Heart right ventricle (tissue), 16 donors: ENCODE data around the gene PARP16. TPM values are rescaled to one million over a fixed set of nuclear protein-coding genes. Genes with fewer than 3 reads are reported as not detected.
A peak's percentile ranks its signal among the peaks of the same experiment; 100 is the strongest.

Experiments
- ATAC-seq, 8 donors: fragments of 200-7000 bp; cut with Tn5 transposase; one replicate each; pipeline ENCODE4 v1.9.1; 2020; ENCODE audit warnings: mild to moderate bottlenecking in 8 of 8, moderate library complexity in 8 of 8, moderate number of reproducible peaks in 1 of 8
- DNase-seq, 2 donors: peaks; one replicate each; pipeline ENCODE4 v3.0.0-alpha.2; 2020
- H3K27ac ChIP-seq, 10 donors: fragments of 200-600 bp; sonication (generic) in 2 of 10; one replicate each; pipeline versions ENCODE4 v1.5.0 to v1.8.0; 2020 to 2022; ENCODE audit warnings: mild to moderate bottlenecking in 3 of 10
- H3K27me3 ChIP-seq, 7 donors: fragments of 200-600 bp; one replicate each; pipeline ENCODE4 v1.8.0; 2021 to 2022; ENCODE audit warnings: mild to moderate bottlenecking in 2 of 7
- H3K36me3 ChIP-seq, 9 donors: fragments of 200-600 bp; sonication (generic) in 1 of 9; one replicate each; pipeline versions ENCODE4 v1.5.0 to v1.8.0; 2020 to 2022; ENCODE audit warnings: mild to moderate bottlenecking in 2 of 9
- H3K4me1 ChIP-seq, 9 donors: fragments of 200-600 bp; sonication (generic) in 1 of 9; one replicate each; pipeline versions ENCODE4 v1.5.0 to v1.8.0; 2020 to 2022; ENCODE audit warnings: mild to moderate bottlenecking in 4 of 9
- H3K4me3 ChIP-seq, 10 donors: fragments of 200-600 bp; sonication (generic) in 2 of 10; one replicate each; pipeline versions ENCODE4 v1.5.0 to v1.8.0; 2020 to 2022; ENCODE audit warnings: mild to moderate bottlenecking in 7 of 10, moderate library complexity in 2 of 10
- H3K9me3 ChIP-seq, 11 donors: fragments of 200-600 bp in 10 of 11; sonication (generic) in 2 of 11; one replicate each; pipeline versions ENCODE4 v1.5.0 to v1.8.0; 2013 to 2022; ENCODE audit warnings: mild to moderate bottlenecking in 2 of 11, control low read depth in 1 of 11, moderate library complexity in 1 of 11
- WGBS, 2 donors: extraction: QIAGEN DNeasy Blood & Tissue Kit; methylation state at CpG; one replicate each; pipeline ENCODE4 v1.1.7; 2013; ENCODE audit warnings: inconsistent platforms in 1 of 2; 5-methylcytosine and 5-hydroxymethylcytosine counted together
- intact Hi-C, 10 donors: fragments of 100-400 bp; cut with DNase I; formaldehyde crosslinking; loops; one replicate each; pipeline versions ENCODE4 v1.11.1 to v1.14.2; 2022
- polyA plus RNA-seq, 2 donors: library from polyadenylated mRNA; stranded (reverse); fragments of 200-250 nt; gene quantifications; one replicate each; pipeline ENCODE4 v1.2.3, GENCODE V29; 2013
- total RNA-seq, 10 donors: library from RNA; stranded (reverse); fragmentation: NEBNext Ultra II Directional in 3 of 10; extraction: Animal tissue kit (Norgen Biotek cat#: 25700) in 3 of 10; gene quantifications; one replicate each; pipeline versions ENCODE4 v1.2.1 to v1.2.4, GENCODE V29; 2021 to 2023
- TF ChIP-seq, protein P1 (sequence below), 9 donors: fragments of 200-600 bp; sonication (generic) in 2 of 9; IDR thresholded peaks; one replicate each; pipeline versions ENCODE4 v1.5.0 to v1.8.0; 2021 to 2022; ENCODE audit warnings: antibody characterized with exemption in 9 of 9, mild to moderate bottlenecking in 5 of 9, moderate library complexity in 1 of 9
- donor health status: Arrhythmogenic right ventricular cardiomyopathy.
- donor health status: ischemic (EF 13 %, LVEDD 7.1; RV severe dilation, severe dysfunction).
- donor health status: healthy with polysubstance abuse.
- donor health status: DM: no; HTN: yes; CAD: no.
- donor health status: DM: no; HTN: no; CAD: no.
- donor health status: ischemic (EF 25% LVEDD 6.9; RV normal size, moderate dysfunction).
- donor health status: ischemic (EF 25% LVEDD 5.7; RV mildly dilated, moderate dysfunction).
- donor health status: healthy.
- donor health status: DM: yes; HTN: yes; CAD: no.
- donor health status: Ischemic cardiomyopathy.
- donor health status: ischemic (EF 35%, LVEDD 5.7; RV mildly dilated, moderate dysfunction).
- donor health status: nonischemic (EF 11% LVEDD 7.7; RV severe dilation, severe dysfunction).
- donor health status: DM: yes; HTN: yes; CAD: no.
- donor health status: PGD.
- donor health status: ischemic (EF 29% LVEDD 5.4; RV normal size, mild dysfunction).
- donor health status: nonischemic (EF 23%, LVEDD 6.1; RV moderate dilation, normal function).

The PARP16 gene
- total and polyA plus RNA-seq, 12 donors: 3.1 to 5.2 (median 4.7) TPM

DNA sequence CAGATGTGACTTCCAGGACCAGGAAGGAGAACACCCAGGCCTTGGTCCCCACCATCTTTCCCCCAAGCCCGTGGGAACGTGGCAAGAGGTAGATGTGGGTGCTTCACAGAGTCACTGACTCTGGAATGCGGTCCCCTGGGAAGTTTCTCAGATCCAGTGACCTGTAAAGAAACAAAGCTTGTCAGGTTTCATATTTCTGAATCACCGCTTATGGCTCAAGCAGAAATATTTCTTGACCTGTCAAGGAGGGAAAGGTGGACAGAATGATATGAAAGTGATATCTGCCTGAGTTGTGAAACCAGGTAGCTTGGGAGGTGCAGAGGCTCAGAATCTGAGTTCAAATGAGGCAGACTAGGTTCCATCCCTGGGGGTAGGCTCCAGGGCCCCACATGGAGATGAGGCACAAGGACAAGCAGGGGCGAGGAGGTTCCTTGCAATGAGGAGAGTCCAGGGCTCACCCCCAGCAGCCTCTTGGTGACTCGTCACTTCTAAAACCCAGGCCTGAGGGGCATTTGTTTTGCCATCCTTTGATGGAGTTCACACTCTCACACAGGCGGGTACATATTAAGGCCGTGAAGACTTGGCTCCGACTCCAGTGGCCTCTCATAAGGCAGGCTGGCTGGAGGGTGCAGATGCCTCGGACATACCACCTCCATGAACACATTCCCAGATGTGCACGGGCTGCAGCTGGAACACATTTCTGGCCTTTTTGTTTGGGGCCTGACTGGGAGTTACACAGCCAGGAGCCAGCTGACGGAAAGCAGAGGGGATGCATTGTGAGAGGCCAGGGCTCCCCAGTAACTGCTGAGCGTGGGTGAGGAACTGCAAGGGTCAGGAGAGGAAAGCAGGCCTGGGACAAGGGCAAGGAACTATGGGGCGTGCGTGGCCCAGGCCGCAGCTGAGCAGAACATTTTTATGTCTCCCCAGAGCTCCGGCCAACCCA, 76.7 kb downstream of the PARP16 start:
- 69 to 76% methylated on average over 17 of the region's 17 CpGs for WGBS, 2 donors
- peak overlapping the region in 2 of 10 donors; percentile 11 to 17 for H3K4me3 ChIP-seq
- H3K27me3 ChIP-seq: no peaks in the 10 kb centered on the region
- no peaks in the 10 kb centered on the region for H3K9me3 ChIP-seq
- peak overlapping the region in 7 of 10 donors; percentile 25 to 79 (median 52) for H3K27ac ChIP-seq
- DNase-seq: peak in 1 of 2 donors; percentile 24
- TF ChIP-seq, protein P1, sequence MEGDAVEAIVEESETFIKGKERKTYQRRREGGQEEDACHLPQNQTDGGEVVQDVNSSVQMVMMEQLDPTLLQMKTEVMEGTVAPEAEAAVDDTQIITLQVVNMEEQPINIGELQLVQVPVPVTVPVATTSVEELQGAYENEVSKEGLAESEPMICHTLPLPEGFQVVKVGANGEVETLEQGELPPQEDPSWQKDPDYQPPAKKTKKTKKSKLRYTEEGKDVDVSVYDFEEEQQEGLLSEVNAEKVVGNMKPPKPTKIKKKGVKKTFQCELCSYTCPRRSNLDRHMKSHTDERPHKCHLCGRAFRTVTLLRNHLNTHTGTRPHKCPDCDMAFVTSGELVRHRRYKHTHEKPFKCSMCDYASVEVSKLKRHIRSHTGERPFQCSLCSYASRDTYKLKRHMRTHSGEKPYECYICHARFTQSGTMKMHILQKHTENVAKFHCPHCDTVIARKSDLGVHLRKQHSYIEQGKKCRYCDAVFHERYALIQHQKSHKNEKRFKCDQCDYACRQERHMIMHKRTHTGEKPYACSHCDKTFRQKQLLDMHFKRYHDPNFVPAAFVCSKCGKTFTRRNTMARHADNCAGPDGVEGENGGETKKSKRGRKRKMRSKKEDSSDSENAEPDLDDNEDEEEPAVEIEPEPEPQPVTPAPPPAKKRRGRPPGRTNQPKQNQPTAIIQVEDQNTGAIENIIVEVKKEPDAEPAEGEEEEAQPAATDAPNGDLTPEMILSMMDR (IDR thresholded peaks at IDR 0.05): no peak
- peaks cover 0 to 44% (median 7%) of the 10 kb centered on the region in 9 donors for H3K4me1 ChIP-seq
- intact Hi-C loops: loop anchor here in 2 of 10 donors (5.0 to 10.0 kb wide), 2 partner anchors 47 to 185 kb away; no protein-coding TSS in a partner anchor
- H3K36me3 ChIP-seq: no peaks in the 10 kb centered on the region
- peak in 7 of 8 donors; percentile 25 to 69 (median 49) for ATAC-seq

DNA sequence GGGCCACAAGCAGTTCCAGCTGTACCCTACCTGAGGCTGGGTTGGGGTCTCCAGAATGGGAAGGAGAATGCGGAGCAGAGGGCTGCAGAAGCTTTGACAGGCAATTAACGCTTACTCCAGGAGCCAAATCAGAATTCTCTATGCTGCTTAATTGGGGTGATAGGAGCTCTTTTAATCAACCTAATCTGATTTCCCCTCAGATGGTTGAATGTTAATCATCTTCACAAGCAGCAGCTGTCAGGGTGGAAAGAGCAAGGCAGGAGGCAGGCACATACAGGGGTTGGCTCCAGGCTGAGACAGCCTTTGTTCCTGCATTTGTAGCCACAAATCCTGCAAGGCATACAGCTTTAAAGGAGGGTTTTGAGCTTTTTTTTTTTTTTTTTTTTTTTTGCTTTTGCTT, 78.0 kb downstream of the PARP16 start:
- peaks cover 0 to 41% (median 7%) of the 10 kb centered on the region in 9 donors for H3K4me1 ChIP-seq
- H3K4me3 ChIP-seq: no peak overlapping the region
- DNase-seq (no peak), ATAC-seq (no peak)
- 93 to 95% methylated on average over 2 of the region's 2 CpGs for WGBS, 2 donors
- no peaks in the 10 kb centered on the region for H3K27me3 ChIP-seq
- TF ChIP-seq, protein P1 (IDR thresholded peaks at IDR 0.05): no peak
- no peaks in the 10 kb centered on the region for H3K36me3 ChIP-seq
- intact Hi-C loops: loop anchor here in 1 of 10 donors (10.0 kb wide), 1 partner anchor 186 kb away; no protein-coding TSS in a partner anchor
- H3K27ac ChIP-seq: no peak overlapping the region
- no peaks in the 10 kb centered on the region for H3K9me3 ChIP-seq

Other genes with a start within 250 kb of the PARP16 start
- gene SLC51B, start 241.5 kb downstream of the PARP16 start, total RNA-seq: not detected
- under 1 TPM in 1 of 2 donors, not detected in 1; 0.43 TPM for gene SLC51B, start 241.5 kb downstream of the PARP16 start, polyA plus RNA-seq
- 10 to 100 TPM in 7 of 10 donors, 1 to 10 TPM in 3; 4.4 to 20.1 (median 11.8) TPM for gene RASL12, start 218.9 kb downstream of the PARP16 start, total RNA-seq
- gene RASL12, start 218.9 kb downstream of the PARP16 start, polyA plus RNA-seq: 10 to 100 TPM; 13.1 to 18.7 TPM
- 10 to 100 TPM in 3 of 10 donors, 1 to 10 TPM in 7; 4.1 to 20.5 (median 4.6) TPM for gene KBTBD13, start 210.1 kb downstream of the PARP16 start, total RNA-seq
- 1 to 10 TPM in 1 of 2 donors, under 1 TPM in 1; 0.84 to 7.8 TPM for gene KBTBD13, start 210.1 kb downstream of the PARP16 start, polyA plus RNA-seq
- gene UBAP1L, start 171.7 kb downstream of the PARP16 start, total RNA-seq: 1 to 10 TPM in 9 of 10 donors, under 1 TPM in 1; 0.88 to 2.3 (median 1.6) TPM
- gene UBAP1L, start 171.7 kb downstream of the PARP16 start, polyA plus RNA-seq: 1 to 10 TPM in 1 of 2 donors, under 1 TPM in 1; 0.65 to 5.3 TPM
- gene PDCD7, start 153.1 kb downstream of the PARP16 start, total RNA-seq: 10 to 100 TPM; 12.5 to 25.1 (median 16.1) TPM
- gene PDCD7, start 153.1 kb downstream of the PARP16 start, polyA plus RNA-seq: 10 to 100 TPM in 1 of 2 donors, 1 to 10 TPM in 1; 9.0 to 15.7 TPM
- gene CLPX, start 101.5 kb downstream of the PARP16 start, total RNA-seq: 10 to 100 TPM; 57.8 to 67.6 (median 60.8) TPM
- 10 to 100 TPM in 1 of 2 donors, 1 to 10 TPM in 1; 8.5 to 14.9 TPM for gene CLPX, start 101.5 kb downstream of the PARP16 start, polyA plus RNA-seq
- gene CILP, start 75.4 kb downstream of the PARP16 start, total RNA-seq: 10 to 100 TPM in 4 of 10 donors, 1 to 10 TPM in 6; 3.2 to 45.2 (median 7.3) TPM
- 1 to 10 TPM; 2.1 to 8.9 TPM for gene CILP, start 75.4 kb downstream of the PARP16 start, polyA plus RNA-seq
- gene RNU5A-1, start 9.2 kb upstream of the PARP16 start, total RNA-seq: not detected
- not detected for gene RNU5A-1, start 9.2 kb upstream of the PARP16 start, polyA plus RNA-seq
- gene RNU5B-1, start 17.8 kb upstream of the PARP16 start, total RNA-seq: 10 to 100 TPM in 2 of 10 donors, not detected in 8; 18.2 to 51.0 TPM
- gene RNU5B-1, start 17.8 kb upstream of the PARP16 start, polyA plus RNA-seq: not detected
- under 1 TPM in 7 of 10 donors, not detected in 3; 0.05 to 0.57 (median 0.16) TPM for gene IGDCC3, start 91.1 kb upstream of the PARP16 start, total RNA-seq
- under 1 TPM in 1 of 2 donors, not detected in 1; under 0.01 TPM for gene IGDCC3, start 91.1 kb upstream of the PARP16 start, polyA plus RNA-seq
- gene IGDCC4, start 136.1 kb upstream of the PARP16 start, total RNA-seq: 1 to 10 TPM in 5 of 10 donors, under 1 TPM in 5; 0.37 to 2.2 (median 0.94) TPM
- 1 to 10 TPM in 1 of 2 donors, under 1 TPM in 1; 0.35 to 1.2 TPM for gene IGDCC4, start 136.1 kb upstream of the PARP16 start, polyA plus RNA-seq
- gene DPP8, start 230.8 kb upstream of the PARP16 start, total RNA-seq: 10 to 100 TPM; 32.3 to 45.3 (median 38.9) TPM
- 1 to 10 TPM; 6.9 to 8.8 TPM for gene DPP8, start 230.8 kb upstream of the PARP16 start, polyA plus RNA-seq
- 10 to 100 TPM in 3 of 10 donors, 1 to 10 TPM in 7; 5.3 to 13.4 (median 8.4) TPM for gene HACD3, start 243.6 kb upstream of the PARP16 start, total RNA-seq
- 1 to 10 TPM; 3.7 to 8.1 TPM for gene HACD3, start 243.6 kb upstream of the PARP16 start, polyA plus RNA-seq